ENCODE results near the gene OLFM1. TPM values are rescaled to one million over a fixed set of nuclear protein-coding genes. Genes with fewer than 3 reads are reported as not detected.

The OLFM1 gene
- total and polyA plus RNA-seq, 7 experiments from 2014 or later, result 0.19 to 2.1 (median 0.87) TPM; not detected in 3

DNA sequence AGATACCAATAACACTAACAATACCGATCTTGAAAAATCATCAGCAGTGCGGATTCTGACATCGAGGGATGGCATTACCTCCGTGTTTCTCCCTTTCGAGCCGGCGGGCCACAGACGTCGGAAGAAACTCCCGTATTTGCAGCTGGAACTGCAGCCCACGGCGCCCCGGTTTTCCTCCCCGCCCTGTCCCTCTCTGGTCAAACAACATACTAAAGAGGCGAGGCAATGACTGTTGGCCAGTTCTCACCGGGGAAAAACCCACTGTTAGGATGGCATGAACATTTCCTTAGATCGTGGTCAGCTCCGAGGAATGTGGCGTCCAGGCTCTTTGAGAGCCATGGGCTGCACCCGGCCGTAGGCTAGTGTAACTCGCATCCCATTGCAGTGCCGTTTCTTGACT, 32.8 kb downstream of the OLFM1 start:
- Mint-ChIP-seq H3K4me3 (no peak overlapping the region), H3K4me1 (no peaks in the 10 kb centered on the region), H3K36me3 (no peaks in the 10 kb centered on the region), H3K27ac (no peak overlapping the region), H3K27me3 (peaks cover 0 to 8% (median 0%) of the 10 kb centered on the region in 5 donors), H3K9me3 (peaks cover 0 to 6% (median 0%) of the 10 kb centered on the region in 11 donors)
- ChIA-PET POLR2A (no interaction called here), CTCF (no interaction called here)
- no peaks in the 10 kb centered on the region for H3K9me3 ChIP-seq (ENCODE audit: control insufficient read depth in 2 of 3, low read length in 3 of 3)
- intact Hi-C loops (cut with micrococcal nuclease), result no loop called here
- DNase-seq (no peak), ATAC-seq (no peak)
- H3K4me1 ChIP-seq (ENCODE audit: control insufficient read depth in 2 of 2, insufficient read depth in 2 of 2, low read length in 2 of 2), result no peaks in the 10 kb centered on the region
- no peaks in the 10 kb centered on the region for H3K27me3 ChIP-seq (ENCODE audit: control insufficient read depth in 2 of 2, insufficient read depth in 2 of 2, low read length in 2 of 2)
- H3K4me3 ChIP-seq (ENCODE audit: low read length), result no peak overlapping the region
- no peak overlapping the region for H3K27ac ChIP-seq (ENCODE audit: low read depth, low read length)
- H3K36me3 ChIP-seq (ENCODE audit: control insufficient read depth in 2 of 3, insufficient read depth in 3 of 3, low read length in 3 of 3), result no peaks in the 10 kb centered on the region

DNA sequence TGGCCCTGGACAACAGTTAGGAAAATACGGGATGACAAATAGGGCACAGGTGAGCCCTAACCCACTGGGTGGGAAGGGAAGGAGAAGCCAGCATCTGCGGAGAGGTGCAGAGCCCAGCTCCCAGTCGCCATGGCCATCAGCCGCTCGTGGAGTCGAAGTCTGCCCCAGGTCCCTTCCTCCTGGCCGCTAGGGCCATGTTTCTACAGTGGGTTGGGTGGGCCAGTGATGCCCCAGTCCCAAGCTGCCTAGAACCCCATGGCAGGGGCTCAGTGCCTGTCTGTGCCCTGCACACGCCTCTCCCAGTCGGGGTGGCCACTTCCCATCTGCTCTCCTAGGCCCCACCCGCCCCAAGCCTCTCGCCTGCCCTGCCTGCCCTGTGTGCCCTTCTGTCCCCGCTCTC, 34.8 kb downstream of the OLFM1 start:
- no peaks in the 10 kb centered on the region for H3K36me3 Mint-ChIP-seq
- no peak overlapping the region for H3K4me3 ChIP-seq (ENCODE audit: low read length)
- ChIA-PET POLR2A (no interaction called here), CTCF (no interaction called here)
- H3K36me3 ChIP-seq (ENCODE audit: control insufficient read depth in 2 of 3, insufficient read depth in 3 of 3, low read length in 3 of 3), result no peaks in the 10 kb centered on the region
- H3K27ac ChIP-seq (ENCODE audit: low read depth, low read length), result no peak overlapping the region
- peaks cover 0 to 8% (median 0%) of the 10 kb centered on the region in 5 donors for H3K27me3 Mint-ChIP-seq
- H3K4me1 Mint-ChIP-seq, result no peaks in the 10 kb centered on the region
- H3K27ac Mint-ChIP-seq, result no peak overlapping the region
- peaks cover 0 to 6% (median 0%) of the 10 kb centered on the region in 11 donors for H3K9me3 Mint-ChIP-seq
- no peaks in the 10 kb centered on the region for H3K9me3 ChIP-seq (ENCODE audit: control insufficient read depth in 2 of 3, low read length in 3 of 3)
- ATAC-seq, result no peak
- H3K27me3 ChIP-seq (ENCODE audit: control insufficient read depth in 2 of 2, insufficient read depth in 2 of 2, low read length in 2 of 2), result no peaks in the 10 kb centered on the region
- no peaks in the 10 kb centered on the region for H3K4me1 ChIP-seq (ENCODE audit: control insufficient read depth in 2 of 2, insufficient read depth in 2 of 2, low read length in 2 of 2)
- intact Hi-C loops (cut with micrococcal nuclease), result no loop called here
- H3K4me3 Mint-ChIP-seq, result no peak overlapping the region
- DNase-seq, result no peak

DNA sequence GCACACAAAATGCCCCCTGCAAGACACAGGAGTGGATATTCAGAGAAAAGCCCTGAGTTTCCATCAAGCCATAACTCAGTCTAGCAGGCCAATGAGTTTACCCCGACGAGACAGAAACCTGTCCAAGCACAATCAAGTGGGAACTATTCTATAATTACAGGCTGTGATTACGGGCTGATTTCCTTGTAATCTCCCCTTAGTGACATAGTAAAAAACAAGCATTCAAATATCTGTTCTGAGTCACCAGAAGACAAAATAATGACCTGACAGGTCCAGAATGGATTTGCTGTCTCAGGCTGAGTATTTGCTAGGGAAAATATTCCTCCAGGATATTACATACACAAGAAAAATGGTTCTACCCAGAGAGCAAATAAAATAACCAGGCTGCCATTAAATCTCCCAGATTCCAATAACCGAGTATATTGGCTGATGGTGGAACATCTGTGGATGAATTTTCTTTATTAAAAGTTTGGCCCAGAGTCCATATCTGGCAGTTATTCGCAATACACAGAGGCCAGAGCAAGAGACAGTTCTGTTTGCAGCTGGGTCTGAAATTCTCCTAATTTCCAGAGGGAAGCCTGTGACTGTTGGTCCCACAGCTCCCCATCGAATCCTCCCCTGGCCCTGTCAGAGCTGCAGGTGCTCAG, 35.8 kb downstream of the OLFM1 start:
- H3K27me3 Mint-ChIP-seq, result peaks cover 0 to 14% (median 0%) of the 10 kb centered on the region in 5 donors
- no peak overlapping the region for H3K27ac Mint-ChIP-seq
- intact Hi-C loops (cut with micrococcal nuclease), result no loop called here
- H3K9me3 ChIP-seq (ENCODE audit: control insufficient read depth in 2 of 3, low read length in 3 of 3), result no peaks in the 10 kb centered on the region
- DNase-seq (no peak), ATAC-seq (no peak)
- H3K36me3 Mint-ChIP-seq, result no peaks in the 10 kb centered on the region
- H3K27ac ChIP-seq (ENCODE audit: low read depth, low read length), result no peak overlapping the region
- H3K4me1 Mint-ChIP-seq, result no peaks in the 10 kb centered on the region
- H3K27me3 ChIP-seq (ENCODE audit: control insufficient read depth in 2 of 2, insufficient read depth in 2 of 2, low read length in 2 of 2), result no peaks in the 10 kb centered on the region
- no peaks in the 10 kb centered on the region for H3K4me1 ChIP-seq (ENCODE audit: control insufficient read depth in 2 of 2, insufficient read depth in 2 of 2, low read length in 2 of 2)
- peaks cover 0 to 5% (median 0%) of the 10 kb centered on the region in 11 donors for H3K9me3 Mint-ChIP-seq
- no peaks in the 10 kb centered on the region for H3K36me3 ChIP-seq (ENCODE audit: control insufficient read depth in 2 of 3, insufficient read depth in 3 of 3, low read length in 3 of 3)
- no peak overlapping the region for H3K4me3 Mint-ChIP-seq
- no peak overlapping the region for H3K4me3 ChIP-seq (ENCODE audit: low read length)
- ChIA-PET CTCF (no interaction called here), POLR2A (no interaction called here)

DNA sequence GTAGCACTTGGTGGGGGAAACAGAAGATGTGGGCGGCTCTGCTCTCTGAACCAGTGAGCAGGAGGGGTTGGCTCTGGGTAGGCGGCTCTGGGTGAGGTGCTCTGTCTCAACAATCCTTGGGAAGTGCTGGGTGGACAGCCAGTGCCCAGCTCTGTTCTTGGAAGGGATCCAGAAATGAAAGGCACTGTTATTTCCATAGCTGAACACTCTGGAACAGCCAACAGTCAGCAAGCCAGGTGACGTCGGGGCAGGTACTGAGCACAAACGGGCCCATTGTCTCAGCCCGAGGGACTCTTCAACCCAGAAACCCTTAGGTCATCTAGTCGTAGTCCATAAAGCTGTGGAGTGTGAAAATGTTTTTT, 36.3 kb downstream of the OLFM1 start:
- CTCF ChIA-PET, result no interaction called here
- intact Hi-C loops (cut with micrococcal nuclease), result no loop called here

DNA sequence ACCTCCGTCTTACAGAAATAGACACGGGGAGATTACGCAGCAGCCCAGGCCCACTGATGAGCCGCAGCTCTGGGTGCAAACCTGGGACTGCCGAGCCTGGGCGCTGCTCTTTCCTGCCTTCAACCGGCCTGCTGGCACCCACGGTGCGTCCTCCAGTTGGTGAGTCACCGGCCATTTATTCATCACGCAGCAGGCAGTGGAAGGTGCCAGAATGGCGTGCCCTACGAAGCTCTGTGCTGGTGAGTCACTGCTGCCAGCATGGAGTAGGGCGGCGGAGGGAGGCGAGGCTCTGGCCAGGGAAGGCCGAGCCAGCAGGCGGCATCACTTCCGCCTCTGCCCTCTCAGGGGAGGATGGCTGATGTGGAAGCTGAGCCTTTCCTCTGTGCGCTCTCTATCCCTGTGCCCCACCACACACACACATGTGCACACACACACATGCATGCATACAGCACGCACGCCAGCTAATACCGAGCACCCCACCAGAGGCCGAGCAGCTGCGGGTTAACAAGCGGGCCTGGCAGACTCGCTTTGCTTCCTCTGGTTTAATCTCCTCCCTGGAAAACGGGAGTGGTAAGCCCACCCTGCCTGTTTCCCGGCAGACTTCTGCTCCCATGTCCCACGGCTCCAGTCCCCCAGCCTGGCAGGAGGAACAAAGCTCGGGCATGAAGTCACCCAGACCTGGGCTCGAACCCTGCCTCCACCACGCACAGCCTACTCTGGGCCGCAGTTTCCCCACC, 39.2 kb downstream of the OLFM1 start:
- peaks cover 0 to 9% (median 5%) of the 10 kb centered on the region in 11 donors for H3K9me3 Mint-ChIP-seq
- DNase-seq (no peak), ATAC-seq (no peak)
- peaks cover 0 to 3% (median 0%) of the 10 kb centered on the region in 3 experiments for H3K9me3 ChIP-seq (ENCODE audit: control insufficient read depth in 2 of 3, low read length in 3 of 3)
- H3K27me3 ChIP-seq (ENCODE audit: control insufficient read depth in 2 of 2, insufficient read depth in 2 of 2, low read length in 2 of 2), result no peaks in the 10 kb centered on the region
- intact Hi-C loops (cut with micrococcal nuclease), result no loop called here
- H3K27ac ChIP-seq (ENCODE audit: low read depth, low read length), result no peak overlapping the region
- peaks cover 0 to 19% (median 0%) of the 10 kb centered on the region in 7 donors for H3K4me1 Mint-ChIP-seq
- CTCF ChIA-PET, result no interaction called here
- no peak overlapping the region for H3K27ac Mint-ChIP-seq
- POLR2A ChIA-PET, result no interaction called here
- no peaks in the 10 kb centered on the region for H3K36me3 ChIP-seq (ENCODE audit: control insufficient read depth in 2 of 3, insufficient read depth in 3 of 3, low read length in 3 of 3)
- no peak overlapping the region for H3K4me3 Mint-ChIP-seq
- peaks cover 0 to 23% (median 0%) of the 10 kb centered on the region in 5 donors for H3K27me3 Mint-ChIP-seq
- no peak overlapping the region for H3K4me3 ChIP-seq (ENCODE audit: low read length)
- peaks cover 0 to 7% (median 2%) of the 10 kb centered on the region in 5 donors for H3K36me3 Mint-ChIP-seq
- no peaks in the 10 kb centered on the region for H3K4me1 ChIP-seq (ENCODE audit: control insufficient read depth in 2 of 2, insufficient read depth in 2 of 2, low read length in 2 of 2)

More for the DNA sequence above, 36.3 kb downstream of the OLFM1 start:
- no peak overlapping the region for H3K27ac Mint-ChIP-seq
- no peak overlapping the region for H3K4me3 ChIP-seq (ENCODE audit: low read length)
- no peaks in the 10 kb centered on the region for H3K4me1 ChIP-seq (ENCODE audit: control insufficient read depth in 2 of 2, insufficient read depth in 2 of 2, low read length in 2 of 2)
- POLR2A ChIA-PET, result no interaction called here
- no peaks in the 10 kb centered on the region for H3K27me3 ChIP-seq (ENCODE audit: control insufficient read depth in 2 of 2, insufficient read depth in 2 of 2, low read length in 2 of 2)
- H3K36me3 Mint-ChIP-seq, result no peaks in the 10 kb centered on the region
- no peaks in the 10 kb centered on the region for H3K36me3 ChIP-seq (ENCODE audit: control insufficient read depth in 2 of 3, insufficient read depth in 3 of 3, low read length in 3 of 3)
- peaks cover 0 to 16% (median 0%) of the 10 kb centered on the region in 5 donors for H3K27me3 Mint-ChIP-seq
- H3K27ac ChIP-seq (ENCODE audit: low read depth, low read length), result no peak overlapping the region
- no peak overlapping the region for H3K4me3 Mint-ChIP-seq
- no peaks in the 10 kb centered on the region for H3K4me1 Mint-ChIP-seq
- no peak for ATAC-seq
- H3K9me3 ChIP-seq (ENCODE audit: control insufficient read depth in 2 of 3, low read length in 3 of 3), result no peaks in the 10 kb centered on the region
- DNase-seq, result no peak
- peaks cover 0 to 3% (median 0%) of the 10 kb centered on the region in 11 donors for H3K9me3 Mint-ChIP-seq

DNA sequence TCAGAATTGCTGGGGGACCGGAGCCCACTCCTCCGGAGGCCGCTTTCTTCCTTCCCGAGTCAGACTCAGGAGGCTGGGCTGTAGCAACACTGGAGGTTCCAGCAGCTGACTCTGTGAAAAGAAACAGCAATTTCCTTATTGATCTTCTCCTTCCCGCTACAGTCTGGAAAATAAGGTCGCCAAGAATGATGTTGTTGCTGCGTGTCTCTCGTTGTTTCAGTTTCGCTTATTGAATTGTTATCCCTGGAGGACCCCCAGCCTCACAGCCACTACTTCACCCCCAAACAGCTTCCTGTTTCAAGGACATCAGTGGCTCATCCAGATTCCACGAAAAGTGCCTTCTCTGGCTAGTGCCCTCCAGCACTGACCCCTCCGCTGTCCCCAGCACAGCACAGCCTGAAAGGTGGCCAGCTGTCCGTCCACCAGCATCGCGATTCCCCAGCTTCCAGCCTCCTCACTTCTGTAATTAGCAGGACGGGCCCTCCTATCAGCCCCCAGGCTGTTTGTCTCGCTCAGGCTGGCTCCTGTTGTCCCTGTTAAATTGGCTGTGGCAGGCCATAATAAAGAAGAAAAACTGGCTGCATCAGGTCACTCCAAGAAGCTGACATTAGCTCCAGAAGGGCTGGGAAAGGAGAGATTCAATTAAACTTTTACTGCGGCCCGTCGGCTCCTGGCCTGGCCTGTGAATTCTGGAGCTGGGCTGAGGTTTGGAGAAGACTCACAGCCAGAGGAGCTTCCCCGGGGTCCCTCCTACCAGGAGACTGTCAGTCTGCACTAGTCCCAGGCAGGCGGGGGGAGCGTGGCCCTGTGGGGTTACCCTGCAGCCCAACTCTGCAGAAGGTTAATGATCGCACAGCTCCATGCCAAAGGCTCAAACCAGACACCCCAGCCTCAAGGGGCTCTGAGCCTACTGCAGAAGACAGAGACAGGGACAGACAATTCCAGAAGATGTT, 40.5 kb downstream of the OLFM1 start:
- DNase-seq, result no peak
- CTCF ChIA-PET, result no interaction called here
- Histone ChIP-seq H3K4me3 (ENCODE audit: low read length) (no peak overlapping the region), H3K27me3 (ENCODE audit: control insufficient read depth in 2 of 2, insufficient read depth in 2 of 2, low read length in 2 of 2) (no peaks in the 10 kb centered on the region), H3K36me3 (ENCODE audit: control insufficient read depth in 2 of 3, insufficient read depth in 3 of 3, low read length in 3 of 3) (no peaks in the 10 kb centered on the region), H3K27ac (ENCODE audit: low read depth, low read length) (no peak overlapping the region), H3K4me1 (ENCODE audit: control insufficient read depth in 2 of 2, insufficient read depth in 2 of 2, low read length in 2 of 2) (no peaks in the 10 kb centered on the region), H3K9me3 (ENCODE audit: control insufficient read depth in 2 of 3, low read length in 3 of 3) (peaks cover 0 to 3% (median 0%) of the 10 kb centered on the region in 3 experiments)
- Mint-ChIP-seq H3K4me1 (peaks cover 0 to 19% (median 0%) of the 10 kb centered on the region in 7 donors), H3K27me3 (peaks cover 0 to 23% (median 7%) of the 10 kb centered on the region in 5 donors), H3K4me3 (no peak overlapping the region), H3K27ac (no peak overlapping the region), H3K9me3 (peaks cover 0 to 9% (median 5%) of the 10 kb centered on the region in 11 donors), H3K36me3 (peaks cover 0 to 7% (median 2%) of the 10 kb centered on the region in 5 donors)
- intact Hi-C loops (cut with micrococcal nuclease), result no loop called here
- ATAC-seq, result no peak
- POLR2A ChIA-PET, result no interaction called here

Data from naive thymus-derived CD4-positive, alpha-beta T cell (primary cell).